Activated CD4-positive, alpha-beta T cell treated with anti-CD3 and anti-CD28 coated beads, Interleukin-2, amount 10 ng/mL, durations not matched to agents 7 days and 5 days (primary cell): ENCODE results near the gene TLN1. TPM values are rescaled to one million over a fixed set of nuclear protein-coding genes. Genes with fewer than 3 reads are reported as not detected.

Experiments
- CTCF ChIA-PET: fragments of 350-600 bp; sonication (Branson Sonifier 250); formaldehyde crosslinking; loops from one replicate; lab custom pipeline; 2021; ENCODE audit warnings: antibody characterized with exemption; lab: Charles Lee
- POLR2A ChIA-PET: fragments of 350-600 bp; sonication (Branson Sonifier 250); formaldehyde crosslinking; loops from one replicate; lab custom pipeline; 2021; ENCODE audit warnings: antibody characterized with exemption; lab: Charles Lee
- DNase-seq: peaks from one replicate; pipeline ENCODE4 v3.0.0-alpha.2; 2020
- H3K27ac Mint-ChIP-seq: one replicate; pipeline ENCODE4 v1.8.0; 2021; ENCODE audit warnings: mild to moderate bottlenecking, moderate library complexity, mixed read lengths
- H3K27me3 Mint-ChIP-seq: one replicate; pipeline ENCODE4 v1.8.0; 2021; ENCODE audit warnings: mixed read lengths
- H3K36me3 Mint-ChIP-seq: one replicate; pipeline ENCODE4 v1.8.0; 2021; ENCODE audit warnings: low read depth, mixed read lengths
- H3K4me1 Mint-ChIP-seq: one replicate; pipeline ENCODE4 v1.8.0; 2021; ENCODE audit warnings: mixed read lengths
- H3K4me3 Mint-ChIP-seq: one replicate; pipeline ENCODE4 v1.8.0; 2021; ENCODE audit warnings: mild to moderate bottlenecking, moderate library complexity, mixed read lengths
- H3K9me3 Mint-ChIP-seq: one replicate; pipeline ENCODE4 v1.8.0; 2021; ENCODE audit warnings: mixed read lengths
- total RNA-seq, 2 experiments: library from RNA; stranded (reverse); gene quantifications; one replicate each; pipeline ENCODE4 v1.2.3, GENCODE V29; 2021

The TLN1 gene
- total RNA-seq, 2 experiments from 2014 or later, result 362 to 422 TPM

DNA sequence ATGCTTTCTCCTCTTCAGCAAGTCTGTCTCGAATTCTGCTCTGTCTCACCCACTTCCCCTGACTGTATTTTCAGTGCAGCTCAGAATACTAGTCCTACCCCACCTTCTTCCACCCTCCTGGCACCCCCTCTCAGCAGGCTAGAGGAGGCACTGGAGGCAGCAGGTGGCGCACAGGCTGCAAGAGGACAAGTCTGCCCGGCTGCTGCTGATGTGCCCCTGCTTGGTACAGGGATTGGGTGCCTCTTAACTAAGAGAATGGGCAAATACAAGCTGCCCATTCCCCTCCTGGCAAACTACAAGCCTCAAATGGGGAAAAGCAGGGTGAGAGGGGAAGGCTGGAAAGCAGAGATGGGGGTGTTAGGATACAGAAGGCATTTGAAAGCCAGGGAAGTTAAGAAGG lies 5.1 kb downstream of the TLN1 start:
- no peaks in the 10 kb centered on the region for H3K4me1 Mint-ChIP-seq
- CTCF ChIA-PET, result interaction anchor here (0.7 to 9.8 kb wide), 15 partner anchors 9 to 123 kb away, joined by 3 to 112 read pairs (median 6); partner anchors contain the start of genes ARHGEF39, CCDC107, GBA2 and MSMP
- H3K27me3 Mint-ChIP-seq, result no peaks in the 10 kb centered on the region
- H3K36me3 Mint-ChIP-seq, result peaks cover 52% of the 10 kb centered on the region
- H3K9me3 Mint-ChIP-seq, result no peaks in the 10 kb centered on the region
- peak overlapping the region; percentile 56 for H3K4me3 Mint-ChIP-seq
- peak overlapping the region; percentile 85 for H3K27ac Mint-ChIP-seq
- DNase-seq, result peak; percentile 55
- POLR2A ChIA-PET, result interaction anchor here (0.6 kb wide), 1 partner anchor 110 kb away, joined by 3 read pairs; no protein-coding TSS in a partner anchor

DNA sequence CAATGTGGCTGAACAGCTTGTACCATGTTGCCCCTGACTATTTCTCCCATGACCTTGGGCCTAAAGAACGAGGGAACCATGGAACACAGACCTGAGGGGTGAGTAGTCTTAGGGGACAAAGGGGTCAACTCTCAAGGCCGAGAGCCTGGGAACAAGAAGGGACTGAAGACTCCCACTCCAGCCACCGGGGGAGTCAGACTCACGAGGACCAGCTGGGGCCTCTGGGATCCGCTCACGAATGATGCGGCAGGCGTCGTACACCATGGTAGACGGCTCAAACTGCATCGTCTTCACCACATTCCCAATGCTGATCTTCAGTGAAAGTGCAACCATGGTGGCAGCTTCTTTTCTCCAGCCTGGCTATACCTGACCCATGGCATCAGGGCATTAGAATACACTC lies 6.6 kb downstream of the TLN1 start:
- POLR2A ChIA-PET, result no interaction called here
- no peak overlapping the region for H3K4me3 Mint-ChIP-seq
- CTCF ChIA-PET, result interaction anchor here (0.9 to 1.7 kb wide), 6 partner anchors 11 to 78 kb away, joined by 3 to 4 read pairs (median 3); partner anchors contain the start of genes CCDC107, RMRP and TPM2

DNA sequence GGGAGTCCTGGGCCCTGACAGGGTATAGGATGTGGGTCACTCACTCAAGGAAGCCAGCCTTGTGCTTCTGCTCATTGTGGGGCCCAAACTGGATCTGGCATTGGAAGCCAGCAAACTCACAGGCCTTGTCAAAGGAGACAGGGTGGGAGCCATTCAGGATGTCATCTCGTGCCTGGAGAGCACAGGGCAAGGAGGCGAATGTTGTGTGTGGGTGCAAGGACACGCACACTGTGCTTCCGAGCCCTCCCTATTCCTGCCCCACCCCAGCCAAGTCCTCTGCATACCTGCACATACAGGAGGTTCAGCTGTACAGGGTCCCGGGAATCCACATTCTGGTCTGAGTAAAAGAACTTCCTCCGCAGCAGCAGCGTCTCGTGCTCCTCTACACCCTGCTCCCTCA lies 8.1 kb downstream of the TLN1 start:
- no peaks in the 10 kb centered on the region for H3K9me3 Mint-ChIP-seq
- H3K4me1 Mint-ChIP-seq, result no peaks in the 10 kb centered on the region

More for the DNA sequence above, 6.6 kb downstream of the TLN1 start:
- H3K36me3 Mint-ChIP-seq, result peaks cover 54% of the 10 kb centered on the region
- H3K4me1 Mint-ChIP-seq, result no peaks in the 10 kb centered on the region
- no peaks in the 10 kb centered on the region for H3K27me3 Mint-ChIP-seq
- no peaks in the 10 kb centered on the region for H3K9me3 Mint-ChIP-seq
- no peak for DNase-seq
- H3K27ac Mint-ChIP-seq, result no peak overlapping the region

DNA sequence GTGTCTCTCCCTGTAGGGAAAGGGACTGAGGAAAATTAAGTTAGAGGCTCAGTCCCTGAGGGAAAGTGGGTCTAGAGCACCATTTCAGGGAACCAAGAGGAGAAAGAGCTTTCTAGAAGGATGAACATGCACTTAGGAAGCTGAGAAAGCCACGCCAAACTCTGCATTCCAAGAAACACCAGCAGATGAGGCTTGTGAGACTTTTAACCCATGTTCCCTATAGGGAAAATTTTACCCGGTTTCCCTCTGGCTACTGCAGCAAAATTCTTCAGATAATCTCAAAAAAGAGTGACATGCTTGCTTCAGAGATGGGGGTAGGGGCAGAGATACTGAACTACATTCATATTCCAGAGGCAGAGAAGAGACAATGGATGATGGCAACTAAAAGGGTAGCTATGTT lies 8.6 kb downstream of the TLN1 start:
- CTCF ChIA-PET, result interaction anchor here (0.9 to 1.5 kb wide), 3 partner anchors 9 to 27 kb away, joined by 3 to 6 read pairs (median 4); partner anchors contain the start of genes CREB3 and TLN1
- no peak overlapping the region for H3K4me3 Mint-ChIP-seq
- H3K27ac Mint-ChIP-seq, result no peak overlapping the region
- peaks cover 66% of the 10 kb centered on the region for H3K36me3 Mint-ChIP-seq
- POLR2A ChIA-PET, result no interaction called here
- no peaks in the 10 kb centered on the region for H3K9me3 Mint-ChIP-seq
- no peaks in the 10 kb centered on the region for H3K27me3 Mint-ChIP-seq
- H3K4me1 Mint-ChIP-seq, result no peaks in the 10 kb centered on the region
- DNase-seq, result no peak

More for the DNA sequence above, 8.1 kb downstream of the TLN1 start:
- H3K27ac Mint-ChIP-seq, result no peak overlapping the region
- H3K27me3 Mint-ChIP-seq, result no peaks in the 10 kb centered on the region
- DNase-seq, result no peak
- ChIA-PET CTCF (interaction anchor here (0.9 to 1.3 kb wide), 2 partner anchors 10 to 40 kb away, joined by 3 read pairs; no protein-coding TSS in a partner anchor), POLR2A (no interaction called here)
- H3K36me3 Mint-ChIP-seq, result peaks cover 64% of the 10 kb centered on the region
- H3K4me3 Mint-ChIP-seq, result no peak overlapping the region

DNA sequence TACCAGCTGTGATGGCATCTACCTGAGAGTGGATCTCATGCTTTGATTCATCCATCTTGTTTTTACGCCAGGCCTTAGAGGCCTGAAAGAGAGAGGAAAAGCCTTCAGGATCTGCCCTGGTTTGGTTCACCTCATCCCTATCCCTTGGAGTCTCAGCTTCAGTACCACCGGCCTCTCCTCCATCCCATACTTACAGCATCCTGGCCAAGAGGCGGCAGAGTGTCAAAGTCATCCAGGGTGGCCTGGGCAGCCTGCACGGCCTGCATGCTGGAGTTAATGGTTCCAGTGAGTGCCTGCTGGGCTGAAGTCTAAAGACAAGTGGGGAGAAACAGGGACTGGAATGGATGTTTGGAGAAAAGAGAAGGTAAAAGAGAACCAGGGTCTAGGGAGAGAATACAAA lies 12.4 kb downstream of the TLN1 start:
- no peaks in the 10 kb centered on the region for H3K4me1 Mint-ChIP-seq
- ChIA-PET CTCF (no interaction called here), POLR2A (no interaction called here)
- H3K36me3 Mint-ChIP-seq, result peaks cover 81% of the 10 kb centered on the region
- no peaks in the 10 kb centered on the region for H3K27me3 Mint-ChIP-seq
- DNase-seq, result no peak
- H3K27ac Mint-ChIP-seq, result no peak overlapping the region
- no peak overlapping the region for H3K4me3 Mint-ChIP-seq
- no peaks in the 10 kb centered on the region for H3K9me3 Mint-ChIP-seq

DNA sequence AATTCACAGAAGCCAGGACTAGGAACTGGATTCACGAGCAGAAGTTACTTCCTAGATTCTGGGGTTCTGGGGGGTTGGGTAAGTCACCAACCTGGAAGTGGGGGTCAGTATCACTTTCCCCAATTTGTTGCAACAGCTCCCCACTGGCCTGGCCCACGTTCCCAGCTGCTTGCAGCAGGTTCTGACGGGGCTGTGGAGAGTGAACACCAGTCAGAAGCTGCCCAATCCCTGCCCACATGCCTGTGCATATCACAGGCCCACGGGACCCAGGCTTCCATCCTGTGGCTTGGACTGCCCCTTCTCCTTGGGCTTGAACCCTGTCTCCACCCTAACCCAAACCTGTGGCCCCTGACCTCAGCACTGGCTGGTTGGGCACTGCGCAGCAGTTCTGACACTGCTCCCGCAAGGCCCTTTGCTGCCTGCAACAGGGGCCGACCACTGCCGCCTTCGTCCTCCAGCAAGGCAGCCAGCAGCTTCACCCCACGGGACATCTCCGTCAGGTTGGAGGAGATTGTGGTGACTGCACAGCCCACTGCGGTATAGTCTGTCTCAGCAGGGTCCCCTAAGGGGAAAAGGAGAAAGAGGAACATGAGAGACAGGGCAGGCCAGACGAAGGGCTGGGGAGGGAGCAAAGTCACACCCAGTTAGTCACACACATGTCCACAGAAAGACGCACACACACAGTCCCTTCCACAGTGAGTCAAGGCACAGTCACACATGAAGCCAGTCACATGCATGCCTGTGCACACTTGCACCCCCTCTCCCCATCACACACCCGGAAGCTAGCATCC lies 13.1 kb downstream of the TLN1 start:
- Mint-ChIP-seq H3K27ac (no peak overlapping the region), H3K4me3 (no peak overlapping the region), H3K27me3 (no peaks in the 10 kb centered on the region), H3K9me3 (no peaks in the 10 kb centered on the region), H3K36me3 (peaks cover 81% of the 10 kb centered on the region), H3K4me1 (no peaks in the 10 kb centered on the region)
- ChIA-PET POLR2A (no interaction called here), CTCF (interaction anchor here (1.3 kb wide), 1 partner anchor 9 kb away, joined by 4 read pairs; no protein-coding TSS in a partner anchor)
- no peak for DNase-seq

DNA sequence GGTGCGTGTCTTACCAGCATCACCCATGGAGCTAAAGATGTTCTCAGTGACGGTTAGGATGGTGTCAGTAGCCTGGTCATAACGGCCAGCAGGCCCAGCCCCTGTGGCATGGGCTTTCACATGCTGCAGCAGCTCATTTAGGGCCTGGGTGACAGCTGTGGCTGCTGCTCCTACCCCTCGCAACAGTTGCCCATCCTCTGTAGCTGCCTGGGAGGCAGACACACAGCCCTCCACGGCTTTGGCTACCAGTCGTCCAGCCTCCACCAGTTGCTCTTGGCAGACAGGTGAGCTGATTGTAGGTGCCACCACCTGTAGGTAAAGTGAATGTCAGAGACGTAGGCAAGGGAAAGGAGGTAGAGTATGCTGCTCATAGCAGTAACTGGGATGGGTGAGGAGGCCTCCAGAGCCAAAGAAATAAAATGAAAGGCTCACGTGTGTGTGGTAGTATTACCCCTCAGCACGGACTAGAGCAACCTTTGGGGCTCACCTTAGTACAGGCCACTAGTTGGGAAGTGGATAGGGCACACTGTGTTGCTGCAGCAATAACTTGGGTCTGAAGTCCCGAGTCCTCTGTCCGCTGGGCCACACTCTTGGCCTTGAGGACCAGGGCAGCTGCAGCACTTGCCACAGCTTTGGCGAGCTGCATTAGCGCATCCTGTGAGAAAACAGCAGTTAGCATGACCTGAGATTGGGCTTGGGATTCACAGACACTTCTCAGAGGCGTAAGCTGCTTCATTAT lies 14.7 kb downstream of the TLN1 start:
- H3K27me3 Mint-ChIP-seq, result no peaks in the 10 kb centered on the region
- H3K4me1 Mint-ChIP-seq, result no peaks in the 10 kb centered on the region
- POLR2A ChIA-PET, result no interaction called here

DNA sequence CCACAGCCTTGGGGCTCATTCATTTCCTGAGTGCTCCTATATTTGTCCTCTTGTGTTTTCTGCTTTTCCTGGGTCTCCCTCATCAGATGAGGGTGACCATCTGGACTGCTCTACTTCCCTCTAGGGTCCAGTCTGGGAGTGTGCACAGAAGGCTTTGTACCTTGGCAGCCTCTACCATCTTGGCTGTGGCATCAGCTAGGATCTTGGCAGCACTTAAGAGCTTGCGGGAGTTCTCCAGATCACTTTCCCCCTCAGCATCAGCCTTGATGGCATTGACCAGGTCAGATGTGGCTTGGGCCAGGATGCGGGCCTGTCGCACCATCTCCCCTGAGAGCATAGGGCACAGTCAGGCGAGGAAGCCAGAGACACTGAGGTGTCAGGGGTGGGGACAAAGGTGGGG lies 15.8 kb downstream of the TLN1 start:
- no peaks in the 10 kb centered on the region for H3K27me3 Mint-ChIP-seq
- ChIA-PET POLR2A (no interaction called here), CTCF (interaction anchor here (0.7 to 2.7 kb wide), 6 partner anchors 11 to 248 kb away, joined by 3 to 13 read pairs (median 5); no protein-coding TSS in a partner anchor)
- H3K9me3 Mint-ChIP-seq, result no peaks in the 10 kb centered on the region
- H3K4me1 Mint-ChIP-seq, result no peaks in the 10 kb centered on the region
- no peak overlapping the region for H3K27ac Mint-ChIP-seq
- H3K36me3 Mint-ChIP-seq, result peaks cover 78% of the 10 kb centered on the region
- H3K4me3 Mint-ChIP-seq, result no peak overlapping the region
- no peak for DNase-seq

More for the DNA sequence above, 14.7 kb downstream of the TLN1 start:
- Mint-ChIP-seq H3K4me3 (no peak overlapping the region), H3K36me3 (peaks cover 79% of the 10 kb centered on the region), H3K27ac (no peak overlapping the region), H3K9me3 (no peaks in the 10 kb centered on the region)
- CTCF ChIA-PET, result interaction anchor here (0.6 to 1.9 kb wide), 8 partner anchors 9 to 165 kb away, joined by 3 to 5 read pairs (median 3); no protein-coding TSS in a partner anchor
- DNase-seq, result no peak

DNA sequence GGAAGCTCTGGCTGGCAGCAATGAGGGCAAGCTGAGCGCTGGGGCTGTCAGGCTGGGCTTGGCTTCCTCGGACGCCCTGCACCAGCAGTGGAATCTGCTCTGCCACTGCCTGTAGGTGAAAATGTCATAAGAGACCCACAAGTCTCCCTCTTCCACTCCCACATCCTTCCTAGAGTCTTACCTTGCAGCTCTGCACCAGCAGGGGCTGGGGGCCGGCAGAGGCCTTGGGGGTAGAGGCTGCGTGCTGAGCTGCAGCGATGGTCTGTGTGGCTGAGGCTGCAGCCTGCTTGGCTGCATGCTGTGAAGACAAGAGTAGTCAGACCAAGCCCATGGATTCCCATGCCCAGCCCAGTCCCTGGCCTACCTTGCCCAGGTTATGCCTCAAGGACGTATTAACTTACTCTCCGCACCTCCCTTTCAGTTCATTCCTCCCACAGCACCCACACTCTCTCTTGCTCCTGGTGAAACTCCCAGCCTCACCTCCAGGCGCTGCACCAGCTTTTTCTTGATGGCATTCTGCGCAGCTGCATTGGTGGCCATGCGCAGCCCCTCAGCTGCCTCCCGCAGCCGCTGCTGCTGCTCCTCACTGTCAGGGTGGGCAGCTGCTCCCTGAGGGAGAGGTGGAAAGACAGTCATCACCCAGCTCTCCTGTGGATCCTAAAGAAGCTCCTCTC lies 17.3 kb downstream of the TLN1 start:
- Mint-ChIP-seq H3K27me3 (no peaks in the 10 kb centered on the region), H3K9me3 (no peaks in the 10 kb centered on the region), H3K36me3 (peaks cover 79% of the 10 kb centered on the region), H3K27ac (no peak overlapping the region), H3K4me3 (no peak overlapping the region), H3K4me1 (no peaks in the 10 kb centered on the region)
- no peak for DNase-seq
- ChIA-PET CTCF (interaction anchor here (1.1 to 2.7 kb wide), 6 partner anchors 9 to 57 kb away, joined by 3 to 13 read pairs (median 4); partner anchors contain the start of genes CCDC107, CREB3, RGP1 and RMRP), POLR2A (no interaction called here)

DNA sequence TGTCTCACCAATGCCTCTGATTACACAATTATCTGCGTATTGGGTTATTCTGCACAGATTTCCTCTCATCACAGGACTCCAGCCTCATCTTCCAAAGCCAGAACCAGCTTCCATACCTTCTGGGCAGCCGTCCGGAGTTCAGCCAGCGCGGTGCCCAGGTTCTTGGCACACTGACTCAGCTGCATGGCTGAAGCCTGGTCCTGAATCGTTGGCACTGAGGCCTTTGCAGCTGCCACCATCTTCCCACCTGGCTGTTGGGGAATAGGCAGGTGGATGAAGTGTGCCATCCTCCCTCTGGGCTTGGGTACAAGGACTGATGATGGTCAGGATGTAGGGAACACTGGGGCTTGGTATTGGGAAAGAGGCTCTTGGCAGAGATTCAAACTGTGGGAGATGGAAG lies 17.9 kb downstream of the TLN1 start:
- H3K36me3 Mint-ChIP-seq, result peaks cover 77% of the 10 kb centered on the region
- H3K9me3 Mint-ChIP-seq, result no peaks in the 10 kb centered on the region
- no peak overlapping the region for H3K4me3 Mint-ChIP-seq
- POLR2A ChIA-PET, result no interaction called here
- H3K27ac Mint-ChIP-seq, result no peak overlapping the region
- H3K27me3 Mint-ChIP-seq, result no peaks in the 10 kb centered on the region
- no peaks in the 10 kb centered on the region for H3K4me1 Mint-ChIP-seq
- no peak for DNase-seq
- CTCF ChIA-PET, result interaction anchor here (1.1 to 2.7 kb wide), 6 partner anchors 9 to 56 kb away, joined by 3 to 13 read pairs (median 4); partner anchors contain the start of genes CCDC107, CREB3, RGP1 and RMRP

DNA sequence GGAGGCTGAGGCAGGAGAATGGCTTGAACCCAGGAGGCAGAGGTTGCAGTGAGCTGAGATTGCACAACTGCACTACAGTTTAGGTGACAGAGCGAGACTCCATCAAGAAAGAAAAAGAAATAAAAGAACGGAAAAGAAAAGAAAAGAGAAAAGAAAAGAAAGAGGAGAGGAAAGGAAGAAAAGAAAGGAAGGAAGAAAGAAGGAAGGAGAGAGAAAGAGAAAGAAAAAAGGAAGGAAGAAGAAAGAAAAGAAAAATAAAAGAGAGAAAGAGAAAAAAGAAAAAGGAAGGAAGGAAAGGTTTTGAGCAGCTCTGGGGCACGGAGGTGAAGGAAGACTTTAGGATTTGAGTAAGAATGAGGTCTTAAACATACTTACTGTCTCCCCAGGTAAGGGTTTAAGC lies 18.4 kb downstream of the TLN1 start:
- no peak for DNase-seq
- Mint-ChIP-seq H3K4me1 (no peaks in the 10 kb centered on the region), H3K4me3 (no peak overlapping the region), H3K27me3 (no peaks in the 10 kb centered on the region), H3K27ac (no peak overlapping the region), H3K9me3 (no peaks in the 10 kb centered on the region), H3K36me3 (peaks cover 80% of the 10 kb centered on the region)
- POLR2A ChIA-PET, result no interaction called here
- CTCF ChIA-PET, result interaction anchor here (1.1 to 8.8 kb wide), 6 partner anchors 9 to 43 kb away, joined by 3 to 67 read pairs (median 4); partner anchors contain the start of gene RGP1
